H9 (cell line): ENCODE measurements around the gene EPOP. TPM values are rescaled to one million over a fixed set of nuclear protein-coding genes. Genes with fewer than 3 reads are reported as not detected.

Experiments
- DNase-seq: peaks from one replicate; pipeline ENCODE4 v3.0.0-alpha.2; 2017
- H2AFZ ChIP-seq: one replicate; pipeline ENCODE4 v1.6.1; 2013; ENCODE audit warnings: mild to moderate bottlenecking, low read length, control low read depth, moderate library complexity
- H2AK5ac ChIP-seq: 2 replicates; pipeline ENCODE4 v1.6.1; 2013; ENCODE audit warnings: low read length, control low read depth, mixed read lengths; ENCODE audit not compliant: insufficient read length
- H2BK120ac ChIP-seq: one replicate; pipeline ENCODE4 v1.6.1; 2013; ENCODE audit warnings: low read depth, mild to moderate bottlenecking, low read length, control low read depth, inconsistent platforms; ENCODE audit not compliant: poor library complexity, severe bottlenecking
- H2BK12ac ChIP-seq: 2 replicates; pipeline ENCODE4 v1.6.1; 2013; ENCODE audit warnings: low read length, control low read depth, mixed read lengths, low read depth; ENCODE audit not compliant: insufficient read length
- H2BK15ac ChIP-seq: 2 replicates; pipeline ENCODE4 v1.6.1; 2013; ENCODE audit warnings: low read depth, low read length, control low read depth
- H2BK20ac ChIP-seq: one replicate; pipeline ENCODE4 v1.6.1; 2013; ENCODE audit warnings: low read depth, mild to moderate bottlenecking, low read length, control low read depth, inconsistent platforms; ENCODE audit not compliant: poor library complexity, severe bottlenecking
- H2BK5ac ChIP-seq: 2 replicates; pipeline ENCODE4 v1.6.1; 2013; ENCODE audit warnings: low read length, control low read depth, mixed read lengths; ENCODE audit not compliant: insufficient read length
- H3K14ac ChIP-seq: 2 replicates; pipeline ENCODE4 v1.6.1; 2013; ENCODE audit warnings: low read length, control low read depth; ENCODE audit not compliant: insufficient read depth
- H3K18ac ChIP-seq: 2 replicates; pipeline ENCODE4 v1.6.1; 2013; ENCODE audit warnings: low read depth, mild to moderate bottlenecking, mixed read lengths, low read length, control low read depth; ENCODE audit not compliant: insufficient read length
- H3K23ac ChIP-seq: 2 replicates; pipeline ENCODE4 v1.6.1; 2013; ENCODE audit warnings: low read length, control low read depth, mixed read lengths, low read depth; ENCODE audit not compliant: insufficient read length
- H3K23me2 ChIP-seq: 2 replicates; pipeline ENCODE4 v1.6.1; 2013; ENCODE audit warnings: low read depth, mild to moderate bottlenecking, mixed read lengths, low read length, control low read depth; ENCODE audit not compliant: insufficient read length, poor library complexity, severe bottlenecking
- H3K27ac ChIP-seq: 2 replicates; pipeline ENCODE4 v1.5.1; 2013; ENCODE audit warnings: low read length, control low read depth, mixed read lengths, low read depth; ENCODE audit not compliant: insufficient read length
- H3K27me3 ChIP-seq: 2 replicates; pipeline ENCODE4 v1.6.1; 2013; ENCODE audit warnings: low read length, control low read depth, inconsistent platforms; ENCODE audit not compliant: insufficient read depth
- H3K4ac ChIP-seq: 2 replicates; pipeline ENCODE4 v1.6.1; 2013; ENCODE audit warnings: low read depth, mild to moderate bottlenecking, control low read depth, inconsistent platforms, low read length, moderate library complexity
- H3K4me1 ChIP-seq: 2 replicates; pipeline ENCODE4 v1.6.1; 2013; ENCODE audit warnings: low read length, control low read depth, inconsistent platforms; ENCODE audit not compliant: insufficient read depth
- H3K4me2 ChIP-seq: 2 replicates; pipeline ENCODE4 v1.6.1; 2013; ENCODE audit warnings: low read length, control low read depth, mixed read lengths; ENCODE audit not compliant: insufficient read length, insufficient read depth
- H3K56ac ChIP-seq: 2 replicates; pipeline ENCODE4 v1.6.1; 2013; ENCODE audit warnings: low read depth, mild to moderate bottlenecking, mixed read lengths, low read length, control low read depth; ENCODE audit not compliant: insufficient read length
- H3K79me1 ChIP-seq: 2 replicates; pipeline ENCODE4 v1.6.1; 2013; ENCODE audit warnings: low read depth, mild to moderate bottlenecking, moderate library complexity, low read length, control low read depth, inconsistent platforms; ENCODE audit not compliant: insufficient read depth, poor library complexity, severe bottlenecking
- H3K79me2 ChIP-seq: 2 replicates; pipeline ENCODE4 v1.6.1; 2013; ENCODE audit warnings: low read length, control low read depth, inconsistent platforms; ENCODE audit not compliant: insufficient read depth
- H3K9ac ChIP-seq: 2 replicates; pipeline ENCODE4 v1.6.1; 2013; ENCODE audit warnings: low read length, control low read depth, mixed read lengths; ENCODE audit not compliant: insufficient read length; ENCODE audit errors: extremely low read depth
- H3K9me3 ChIP-seq: one replicate; pipeline ENCODE4 v1.6.1; 2013; ENCODE audit warnings: low read depth, low read length, inconsistent platforms; ENCODE audit not compliant: control insufficient read depth
- H3T11ph ChIP-seq: one replicate; pipeline ENCODE4 v1.6.1; 2013; ENCODE audit warnings: mild to moderate bottlenecking, low read length, control low read depth, inconsistent platforms
- H4K20me1 ChIP-seq: one replicate; pipeline ENCODE4 v1.6.1; 2013; ENCODE audit not compliant: control insufficient read depth, insufficient read length, insufficient read depth
- H4K5ac ChIP-seq: 2 replicates; pipeline ENCODE4 v1.6.1; 2013; ENCODE audit warnings: low read depth, mild to moderate bottlenecking, mixed read lengths, low read length, control low read depth; ENCODE audit not compliant: insufficient read length
- H4K8ac ChIP-seq: replicated peaks from 2 replicates; pipeline ENCODE4 v1.6.1; 2013; ENCODE audit warnings: low read length, control low read depth, mixed read lengths, low read depth; ENCODE audit not compliant: insufficient read length
- H4K91ac ChIP-seq: 2 replicates; pipeline ENCODE4 v1.6.1; 2013; ENCODE audit warnings: low read depth, mild to moderate bottlenecking, moderate library complexity, mixed read lengths, low read length, control low read depth; ENCODE audit not compliant: insufficient read length
- H3K27ac Mint-ChIP-seq, 3 experiments: 2 replicates in 2 of 3; 3 replicates in 1 of 3; pipeline ENCODE4 v1.8.0; 2020 to 2021; ENCODE audit warnings: mixed read lengths in 3 of 3, mild to moderate bottlenecking in 1 of 3, moderate library complexity in 1 of 3
- H3K27me3 Mint-ChIP-seq: 2 replicates; pipeline ENCODE4 v1.8.0; 2021; ENCODE audit warnings: low read depth, mild to moderate bottlenecking, moderate library complexity, mixed read lengths
- H3K36me3 Mint-ChIP-seq, 3 experiments: 2 replicates in 2 of 3; 3 replicates in 1 of 3; pipeline ENCODE4 v1.8.0; 2020 to 2021; ENCODE audit warnings: low read depth in 3 of 3, mixed read lengths in 3 of 3; ENCODE audit not compliant: insufficient read depth in 1 of 3
- H3K4me1 Mint-ChIP-seq, 2 experiments: 2 replicates each; pipeline ENCODE4 v1.8.0; 2020; ENCODE audit warnings: mixed read lengths in 2 of 2
- H3K4me3 Mint-ChIP-seq, 2 experiments: 2 replicates in 1 of 2; 3 replicates in 1 of 2; pipeline ENCODE4 v1.8.0; 2020 to 2021; ENCODE audit warnings: mild to moderate bottlenecking in 2 of 2, mixed read lengths in 2 of 2, moderate library complexity in 1 of 2
- H3K9me3 Mint-ChIP-seq, 2 experiments: 2 replicates in 1 of 2; 3 replicates in 1 of 2; pipeline ENCODE4 v1.8.0; 2020; ENCODE audit warnings: mild to moderate bottlenecking in 2 of 2, mixed read lengths in 2 of 2, moderate library complexity in 1 of 2
- WGBS: extraction: QIAGEN DNeasy Blood & Tissue Kit; methylation state at CpG from one replicate; pipeline ENCODE4 v1.1.7; 2013; ENCODE audit warnings: missing lambda C conversion rate, low lambda C conversion rate, mixed read lengths; ENCODE audit not compliant: insufficient read length; ENCODE audit errors: extremely low coverage; 5-methylcytosine and 5-hydroxymethylcytosine counted together
- total RNA-seq: library from RNA; stranded (reverse); gene quantifications from 2 replicates; pipeline ENCODE4 v1.2.1, GENCODE V29; 2021
- TF ChIP-seq, protein P1 (sequence below): fragments of 200-600 bp; sonication (generic); conservative IDR thresholded peaks from 3 replicates; pipeline ENCODE4 v1.8.0; 2021; ENCODE audit warnings: antibody characterized with exemption, mild to moderate bottlenecking

Gene EPOP
- total RNA-seq, 1 experiment from 2014 or later = 5.9 TPM

DNA sequence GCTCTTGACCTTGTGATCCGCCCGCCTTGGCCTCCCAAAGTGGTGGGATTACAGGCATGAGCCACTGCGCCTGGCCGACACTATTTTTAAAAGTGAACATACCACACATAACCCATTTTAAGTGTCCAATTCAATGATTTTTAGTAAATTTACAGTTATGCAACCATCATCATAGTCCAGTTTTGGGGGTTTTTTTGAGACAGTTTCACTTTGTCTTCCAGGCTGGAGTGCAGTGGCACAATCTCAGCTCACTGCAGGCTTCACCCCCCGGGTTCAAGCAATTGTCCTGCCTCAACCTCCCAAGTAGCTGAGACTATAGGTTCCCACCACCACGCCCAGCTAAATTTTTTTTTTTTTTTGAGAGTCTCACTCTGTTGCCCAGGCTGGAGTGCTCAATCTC is 3.1 kb upstream of the EPOP start:
- H2BK15ac ChIP-seq = no peak overlapping the region
- no peak overlapping the region for H4K5ac ChIP-seq
- H2BK120ac ChIP-seq = no peak overlapping the region
- TF ChIP-seq, protein P1, sequence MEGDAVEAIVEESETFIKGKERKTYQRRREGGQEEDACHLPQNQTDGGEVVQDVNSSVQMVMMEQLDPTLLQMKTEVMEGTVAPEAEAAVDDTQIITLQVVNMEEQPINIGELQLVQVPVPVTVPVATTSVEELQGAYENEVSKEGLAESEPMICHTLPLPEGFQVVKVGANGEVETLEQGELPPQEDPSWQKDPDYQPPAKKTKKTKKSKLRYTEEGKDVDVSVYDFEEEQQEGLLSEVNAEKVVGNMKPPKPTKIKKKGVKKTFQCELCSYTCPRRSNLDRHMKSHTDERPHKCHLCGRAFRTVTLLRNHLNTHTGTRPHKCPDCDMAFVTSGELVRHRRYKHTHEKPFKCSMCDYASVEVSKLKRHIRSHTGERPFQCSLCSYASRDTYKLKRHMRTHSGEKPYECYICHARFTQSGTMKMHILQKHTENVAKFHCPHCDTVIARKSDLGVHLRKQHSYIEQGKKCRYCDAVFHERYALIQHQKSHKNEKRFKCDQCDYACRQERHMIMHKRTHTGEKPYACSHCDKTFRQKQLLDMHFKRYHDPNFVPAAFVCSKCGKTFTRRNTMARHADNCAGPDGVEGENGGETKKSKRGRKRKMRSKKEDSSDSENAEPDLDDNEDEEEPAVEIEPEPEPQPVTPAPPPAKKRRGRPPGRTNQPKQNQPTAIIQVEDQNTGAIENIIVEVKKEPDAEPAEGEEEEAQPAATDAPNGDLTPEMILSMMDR = no peak
- peaks cover 15% of the 10 kb centered on the region for H3K23me2 ChIP-seq
- no peak overlapping the region for H3K4me2 ChIP-seq
- H3K79me1 ChIP-seq = no peaks in the 10 kb centered on the region
- H3K56ac ChIP-seq = no peak overlapping the region
- H2AK5ac ChIP-seq = no peak overlapping the region
- H3K27me3 ChIP-seq = peaks cover 34% of the 10 kb centered on the region
- no peak overlapping the region for H2AFZ ChIP-seq
- DNase-seq = no peak
- H3K4me3 Mint-ChIP-seq = no peak overlapping the region
- H3K14ac ChIP-seq = no peak overlapping the region
- no peak overlapping the region for H3T11ph ChIP-seq
- no peak overlapping the region for H2BK12ac ChIP-seq
- H3K18ac ChIP-seq = no peak overlapping the region
- H3K4me1 ChIP-seq = peaks cover 3% of the 10 kb centered on the region; the same call in 1 of the 2 replicates
- H3K36me3 Mint-ChIP-seq = no peaks in the 10 kb centered on the region; a peak in 1 of 7 replicates
- peaks cover 72% of the 10 kb centered on the region for H3K27me3 Mint-ChIP-seq
- WGBS = no CpG with 5 or more reads among the region's 6 CpGs
- no peaks in the 10 kb centered on the region for H4K20me1 ChIP-seq
- no peak overlapping the region for H3K23ac ChIP-seq
- H3K4me1 Mint-ChIP-seq = peaks cover 9 to 15% of the 10 kb centered on the region in 2 experiments
- no peak overlapping the region for H3K4ac ChIP-seq
- no peak overlapping the region for H3K9ac ChIP-seq
- no peaks in the 10 kb centered on the region for H3K79me2 ChIP-seq
- no peak overlapping the region for H4K8ac ChIP-seq
- H2BK20ac ChIP-seq = no peak overlapping the region
- no peak overlapping the region for H3K27ac ChIP-seq
- H3K27ac Mint-ChIP-seq = no peak overlapping the region
- H2BK5ac ChIP-seq = no peak overlapping the region
- H3K9me3 ChIP-seq = no peaks in the 10 kb centered on the region
- H4K91ac ChIP-seq = no peak overlapping the region
- no peaks in the 10 kb centered on the region; a peak in 2 of 5 replicates for H3K9me3 Mint-ChIP-seq
